ENCODE measurements around the gene SUGCT.

DNA sequence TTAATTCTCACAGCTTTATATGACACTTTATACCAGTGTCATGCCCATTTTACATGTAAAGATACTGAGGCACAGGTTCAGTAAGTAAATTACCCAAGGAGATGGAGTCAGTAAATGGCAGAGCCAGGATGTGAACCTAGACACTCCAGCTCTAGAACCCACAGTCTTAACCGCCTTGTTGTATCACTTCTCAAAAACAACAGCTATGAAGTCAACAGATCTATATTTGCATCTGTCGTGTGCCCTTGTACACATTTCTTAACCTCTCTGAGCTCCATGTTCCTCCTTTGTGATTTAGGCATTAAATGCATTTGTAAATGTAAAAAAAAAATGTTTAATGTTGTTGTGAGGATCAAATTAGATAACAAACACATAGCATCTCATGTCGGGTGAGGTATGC is 716.2 kb downstream of the SUGCT start:
- TF ChIP-seq, protein P1, sequence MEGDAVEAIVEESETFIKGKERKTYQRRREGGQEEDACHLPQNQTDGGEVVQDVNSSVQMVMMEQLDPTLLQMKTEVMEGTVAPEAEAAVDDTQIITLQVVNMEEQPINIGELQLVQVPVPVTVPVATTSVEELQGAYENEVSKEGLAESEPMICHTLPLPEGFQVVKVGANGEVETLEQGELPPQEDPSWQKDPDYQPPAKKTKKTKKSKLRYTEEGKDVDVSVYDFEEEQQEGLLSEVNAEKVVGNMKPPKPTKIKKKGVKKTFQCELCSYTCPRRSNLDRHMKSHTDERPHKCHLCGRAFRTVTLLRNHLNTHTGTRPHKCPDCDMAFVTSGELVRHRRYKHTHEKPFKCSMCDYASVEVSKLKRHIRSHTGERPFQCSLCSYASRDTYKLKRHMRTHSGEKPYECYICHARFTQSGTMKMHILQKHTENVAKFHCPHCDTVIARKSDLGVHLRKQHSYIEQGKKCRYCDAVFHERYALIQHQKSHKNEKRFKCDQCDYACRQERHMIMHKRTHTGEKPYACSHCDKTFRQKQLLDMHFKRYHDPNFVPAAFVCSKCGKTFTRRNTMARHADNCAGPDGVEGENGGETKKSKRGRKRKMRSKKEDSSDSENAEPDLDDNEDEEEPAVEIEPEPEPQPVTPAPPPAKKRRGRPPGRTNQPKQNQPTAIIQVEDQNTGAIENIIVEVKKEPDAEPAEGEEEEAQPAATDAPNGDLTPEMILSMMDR (IDR thresholded peaks at IDR 0.05) = no peak
- TF ChIP-seq POLR2A (IDR thresholded peaks at IDR 0.05) = no peak
